PC-9 (cell line): ENCODE data around the gene TMPRSS9.

Experiments used
- CTCF ChIP-seq: fragments of 200-600 bp; sonication (generic); conservative IDR thresholded peaks from 2 replicates; pipeline ENCODE4 v1.6.1; 2017; ENCODE audit warnings: mixed run types, antibody characterized with exemption, mild to moderate bottlenecking, moderate library complexity
- EZH2 ChIP-seq: fragments of 200-600 bp; sonication (generic); IDR thresholded peaks from 2 replicates; pipeline ENCODE4 v1.8.0; 2017; ENCODE audit warnings: antibody characterized with exemption, low read depth

- TF ChIP-seq EZH2 (no peak), CTCF (no peak)
Measured at GRCh38 chr19:2427429-2428320, 67.6 kb downstream of the TMPRSS9 start, which contains the start of gene TIMM13.
